OCI-LY7 (cell line): ENCODE data around the gene CACTIN. TPM values are rescaled to one million over a fixed set of nuclear protein-coding genes. Genes with fewer than 3 reads are reported as not detected.

ENCODE experiments used
- BruUV-seq: library from RNA; stranded (reverse); fragments of 400-500 nt; replicated peaks from 2 replicates; lab custom pipeline; 2021; lab: Mats Ljungman, UMichigan
- CTCF ChIA-PET: fragments of 300-600 bp; sonication (Branson Sonifier 250); formaldehyde crosslinking; loops from one replicate; lab custom pipeline; 2022; ENCODE audit warnings: antibody characterized with exemption; ENCODE audit not compliant: unreplicated experiment; lab: Charles Lee
- POLR2A ChIA-PET: fragments of 300-600 bp; sonication (Branson Sonifier 250); formaldehyde crosslinking; loops from one replicate; lab custom pipeline; 2022; ENCODE audit warnings: antibody characterized with exemption; lab: Charles Lee
- DNase-seq: peaks from one replicate; pipeline ENCODE4 v3.0.0-alpha.2; 2015; ENCODE audit warnings: low spot score
- H2AFZ ChIP-seq: fragments of 200-600 bp; sonication (generic), shearing (Covaris generic); 2 replicates; pipeline ENCODE4 v1.6.1; 2014; ENCODE audit warnings: mild to moderate bottlenecking, antibody characterized with exemption, low read length, moderate library complexity
- H3K27ac ChIP-seq: fragments of 200-600 bp; sonication (generic); 2 replicates; pipeline ENCODE4 v1.5.1; 2014; ENCODE audit warnings: mixed run types, low read depth, mild to moderate bottlenecking, moderate library complexity, low read length, inconsistent platforms; ENCODE audit not compliant: poor library complexity, severe bottlenecking
- H3K36me3 ChIP-seq: fragments of 200-600 bp; sonication (generic); 2 replicates; pipeline ENCODE4 v1.6.1; 2014; ENCODE audit warnings: mild to moderate bottlenecking, antibody characterized with exemption, low read length, moderate library complexity, mixed read lengths; ENCODE audit not compliant: insufficient read depth
- H3K4me1 ChIP-seq: fragments of 200-600 bp; sonication (generic); 2 replicates; pipeline ENCODE4 v1.5.1; 2014; ENCODE audit warnings: mild to moderate bottlenecking, low read length; ENCODE audit not compliant: insufficient read depth, poor library complexity, severe bottlenecking
- H3K4me2 ChIP-seq: fragments of 200-600 bp; sonication (generic); 2 replicates; pipeline ENCODE4 v1.6.1; 2014; ENCODE audit warnings: mild to moderate bottlenecking, low read length
- H3K4me3 ChIP-seq: fragments of 200-600 bp; sonication (generic); 2 replicates; pipeline ENCODE4 v1.5.1; 2014; ENCODE audit warnings: mild to moderate bottlenecking, low read depth, low read length; ENCODE audit not compliant: poor library complexity, severe bottlenecking
- H3K79me2 ChIP-seq: fragments of 200-600 bp; sonication (generic); 2 replicates; pipeline ENCODE4 v1.6.1; 2016; ENCODE audit warnings: low read depth, mild to moderate bottlenecking, low read length, moderate library complexity, mixed read lengths; ENCODE audit not compliant: insufficient read depth
- H3K9me2 ChIP-seq: fragments of 200-600 bp; sonication (generic); 2 replicates; pipeline ENCODE4 v1.6.1; 2016; ENCODE audit warnings: mild to moderate bottlenecking, low read length, mixed read lengths; ENCODE audit not compliant: insufficient read depth
- H3K9me3 ChIP-seq: fragments of 200-600 bp; sonication (generic); 2 replicates; pipeline ENCODE4 v1.6.1; 2014; ENCODE audit warnings: mild to moderate bottlenecking, mixed run types, low read length, mixed read lengths
- H4K20me1 ChIP-seq: fragments of 200-600 bp; sonication (generic); 2 replicates; pipeline ENCODE4 v1.6.1; 2014; ENCODE audit warnings: mild to moderate bottlenecking, antibody characterized with exemption, low read length, moderate library complexity, mixed read lengths; ENCODE audit not compliant: insufficient read depth
- CTCF ChIP-seq: fragments of 200-600 bp; sonication (generic); conservative IDR thresholded peaks from 2 replicates; pipeline ENCODE4 v1.5.1; 2014; ENCODE audit warnings: mild to moderate bottlenecking, antibody characterized with exemption, low read length, moderate library complexity, mixed read lengths
- EZH2phosphoT487 ChIP-seq: fragments of 200-600 bp; sonication (generic); IDR thresholded peaks from 2 replicates; pipeline ENCODE4 v1.6.1; 2018; ENCODE audit warnings: low read depth, borderline replicate concordance, mild to moderate bottlenecking, mixed run types, antibody characterized with exemption, low read length, moderate library complexity, mixed read lengths
- intact Hi-C: fragments of 100-400 bp; cut with micrococcal nuclease; formaldehyde crosslinking; loops from one replicate; pipeline ENCODE4 v1.10.0; 2022; ENCODE audit not compliant: unreplicated experiment
- total RNA-seq, 2 experiments: library from RNA; depleted of rRNA in 1 of 2; stranded (reverse); fragments of >200 nt in 1 of 2; shearing (Covaris generic) in 1 of 2; gene quantifications; 2 replicates each; pipeline ENCODE4 v1.2.3, GENCODE V29; 2014 to 2022

Gene CACTIN
- total RNA-seq, 2 experiments from 2014 or later, result 34.2 to 35.9 TPM

GRCh38 chr19:3673506-3674439 lies 47.2 kb upstream of the CACTIN start:
- no peak overlapping the region for H3K4me3 ChIP-seq
- TF ChIP-seq CTCF (no peak), EZH2phosphoT487 (no peak)
- ChIA-PET POLR2A (no interaction called here), CTCF (no interaction called here)
- H3K4me1 ChIP-seq, result peaks cover 9% of the 10 kb centered on the region
- H3K4me2 ChIP-seq, result no peak overlapping the region
- no TSS peak for BruUV-seq
- H3K36me3 ChIP-seq, result no peaks in the 10 kb centered on the region
- no peaks in the 10 kb centered on the region for H3K9me2 ChIP-seq
- H4K20me1 ChIP-seq, result 0 out of 2 replicates have a peak, but pooled peaks cover 4% of the 10 kb centered on the region
- no peak overlapping the region for H2AFZ ChIP-seq
- DNase-seq, result no peak
- no peaks in the 10 kb centered on the region for H3K9me3 ChIP-seq
- H3K79me2 ChIP-seq, result no peaks in the 10 kb centered on the region
- intact Hi-C loops, result no loop called here
- H3K27ac ChIP-seq, result no peak overlapping the region

DNA sequence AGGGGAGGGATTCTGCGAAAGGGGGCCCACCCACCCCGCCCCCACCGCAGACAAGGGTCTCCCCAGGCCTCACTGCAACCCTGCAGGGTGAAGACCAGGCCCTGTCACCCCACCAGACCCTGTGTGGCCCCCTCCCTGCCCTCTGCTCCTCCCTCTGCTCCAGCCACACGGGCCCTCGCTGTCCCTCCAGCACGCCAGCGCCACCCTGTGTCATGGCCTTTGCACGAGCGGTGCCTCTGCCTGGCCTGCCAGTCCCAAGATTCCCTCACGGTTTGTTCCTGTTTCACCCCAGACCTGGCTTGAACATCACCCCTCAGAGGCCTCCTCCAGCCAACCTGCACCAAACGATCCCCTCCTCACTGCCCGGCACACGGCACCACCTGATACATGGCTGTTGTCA lies 46.4 kb upstream of the CACTIN start:
- Histone ChIP-seq H2AFZ (no peak overlapping the region), H3K36me3 (no peaks in the 10 kb centered on the region), H4K20me1 (0 out of 2 replicates have a peak, but pooled peaks cover 4% of the 10 kb centered on the region), H3K4me1 (peaks cover 9% of the 10 kb centered on the region), H3K9me2 (no peaks in the 10 kb centered on the region), H3K27ac (no peak overlapping the region), H3K4me3 (no peak overlapping the region), H3K9me3 (no peaks in the 10 kb centered on the region), H3K4me2 (no peak overlapping the region), H3K79me2 (no peaks in the 10 kb centered on the region)
- ChIA-PET POLR2A (no interaction called here), CTCF (no interaction called here)
- no TSS peak for BruUV-seq
- no peak for DNase-seq
- intact Hi-C loops, result no loop called here
- TF ChIP-seq EZH2phosphoT487 (no peak), CTCF (no peak)

GRCh38 chr19:3672575-3672948 lies 46.0 kb upstream of the CACTIN start:
- POLR2A ChIA-PET, result no interaction called here
- H3K4me1 ChIP-seq, result peaks cover 9% of the 10 kb centered on the region
- DNase-seq, result no peak
- no peak overlapping the region for H3K4me3 ChIP-seq
- no TSS peak for BruUV-seq
- H4K20me1 ChIP-seq, result 0 out of 2 replicates have a peak, but pooled peaks cover 4% of the 10 kb centered on the region
- TF ChIP-seq EZH2phosphoT487 (no peak), CTCF (no peak)
- no peak overlapping the region for H3K27ac ChIP-seq
- CTCF ChIA-PET, result no interaction called here
- no peaks in the 10 kb centered on the region for H3K9me3 ChIP-seq
- no peaks in the 10 kb centered on the region for H3K9me2 ChIP-seq
- no peak overlapping the region for H3K4me2 ChIP-seq
- H2AFZ ChIP-seq, result no peak overlapping the region
- H3K79me2 ChIP-seq, result no peaks in the 10 kb centered on the region
- intact Hi-C loops, result no loop called here
- H3K36me3 ChIP-seq, result no peaks in the 10 kb centered on the region
